Panc1 (cell line): Measurements from ENCODE around the gene ABCA7. TPM values are rescaled to one million over a fixed set of nuclear protein-coding genes. Genes with fewer than 3 reads are reported as not detected.

Experiments used
- ATAC-seq: fragments of 200-7000 bp; cut with Tn5 transposase; 2 replicates; pipeline ENCODE4 v1.9.1; 2020; ENCODE audit warnings: mild to moderate bottlenecking, moderate library complexity
- BruUV-seq: library from RNA; stranded (reverse); fragments of 400-500 nt; replicated peaks from 2 replicates; lab custom pipeline; 2021; lab: Mats Ljungman, UMichigan
- CTCF ChIA-PET: fragments of 300-600 bp; sonication (Branson Sonifier 250); formaldehyde crosslinking; loops from one replicate; lab custom pipeline; 2022; ENCODE audit warnings: antibody characterized with exemption; lab: Charles Lee
- POLR2A ChIA-PET: fragments of 300-600 bp; sonication (Branson Sonifier 250); formaldehyde crosslinking; loops from one replicate; lab custom pipeline; 2022; ENCODE audit warnings: antibody characterized with exemption; lab: Charles Lee
- DNase-seq: peaks from one replicate; pipeline ENCODE4 v3.0.0-alpha.2; 2010; ENCODE audit warnings: low read depth, low spot score
- H3K27ac ChIP-seq: 2 replicates; pipeline ENCODE4 v1.5.1; 2011; ENCODE audit warnings: mild to moderate bottlenecking, low read length, inconsistent platforms
- H3K27me3 ChIP-seq: fragments of 200-500 bp; sonication (Bioruptor generic); 2 replicates; pipeline ENCODE4 v1.6.0; 2014; ENCODE audit warnings: low read length, inconsistent platforms; ENCODE audit not compliant: control insufficient read depth, insufficient read depth
- H3K36me3 ChIP-seq: fragments of 200-500 bp; sonication (Bioruptor generic); 2 replicates; pipeline ENCODE4 v1.5.1; 2014; ENCODE audit warnings: inconsistent platforms, mild to moderate bottlenecking, low read length, moderate library complexity; ENCODE audit not compliant: control insufficient read depth, insufficient read depth
- H3K4me1 ChIP-seq: 2 replicates; pipeline ENCODE4 v1.5.1; 2011; ENCODE audit warnings: inconsistent platforms, mild to moderate bottlenecking, low read length, moderate library complexity; ENCODE audit not compliant: control insufficient read depth, insufficient read depth
- H3K4me3 ChIP-seq, 2 experiments: 2 replicates each; pipeline ENCODE4 v1.5.1; 2011 to 2012; ENCODE audit warnings: low read depth in 2 of 2, low read length in 2 of 2, mild to moderate bottlenecking in 2 of 2, inconsistent platforms in 1 of 2, moderate library complexity in 1 of 2
- H3K9me3 ChIP-seq: fragments of 200-500 bp; sonication (Bioruptor generic); 2 replicates; pipeline ENCODE4 v1.5.1; 2014; ENCODE audit warnings: low read depth, mild to moderate bottlenecking, inconsistent platforms, low read length, moderate library complexity; ENCODE audit not compliant: control insufficient read depth, insufficient read depth
- POLR2AphosphoS5 ChIP-seq: IDR thresholded peaks from 2 replicates; pipeline ENCODE4 v1.6.1; 2012; ENCODE audit warnings: mild to moderate bottlenecking, low read depth, low read length, moderate library complexity
- SIN3A ChIP-seq: IDR thresholded peaks from 2 replicates; pipeline ENCODE4 v1.6.1; 2012; ENCODE audit warnings: low read depth, mild to moderate bottlenecking, low read length, moderate library complexity, borderline replicate concordance; ENCODE audit not compliant: insufficient read depth
- TCF7L2 ChIP-seq: IDR thresholded peaks from 2 replicates; pipeline ENCODE4 v1.6.1; 2011; ENCODE audit warnings: mild to moderate bottlenecking, low read depth, low read length, inconsistent platforms
- in situ Hi-C: cut with HindIII; loops from 2 replicates; pipeline ENCODE4 v1.10.0; 2016; ENCODE audit warnings: low sequenced_read_pairs, low pct_unique_long_range_greater_than_20kb
- intact Hi-C: fragments of 100-400 bp; cut with micrococcal nuclease; formaldehyde crosslinking; loops from one replicate; pipeline ENCODE4 v1.10.0; 2022; ENCODE audit not compliant: unreplicated experiment
- total RNA-seq: library from RNA; stranded (reverse); gene quantifications from one replicate; pipeline ENCODE4 v1.2.1, GENCODE V29; 2021; ENCODE audit not compliant: unreplicated experiment
- TF ChIP-seq, protein P1 (sequence below), 2 experiments: IDR thresholded peaks; 2 replicates each; pipeline ENCODE4 v1.6.1; 2011 to 2012; ENCODE audit warnings: low read depth in 2 of 2, control low read depth in 1 of 2, low read length in 1 of 2, mild to moderate bottlenecking in 1 of 2, moderate library complexity in 1 of 2; ENCODE audit not compliant: insufficient read depth in 1 of 2
- TF ChIP-seq, protein P2 (sequence below): fragments of 450-650 bp; IDR thresholded peaks from 2 replicates; pipeline ENCODE4 v1.5.1; 2017; ENCODE audit warnings: mild to moderate bottlenecking

Gene ABCA7
- total RNA-seq, 1 experiment from 2014 or later = 47.5 TPM

DNA sequence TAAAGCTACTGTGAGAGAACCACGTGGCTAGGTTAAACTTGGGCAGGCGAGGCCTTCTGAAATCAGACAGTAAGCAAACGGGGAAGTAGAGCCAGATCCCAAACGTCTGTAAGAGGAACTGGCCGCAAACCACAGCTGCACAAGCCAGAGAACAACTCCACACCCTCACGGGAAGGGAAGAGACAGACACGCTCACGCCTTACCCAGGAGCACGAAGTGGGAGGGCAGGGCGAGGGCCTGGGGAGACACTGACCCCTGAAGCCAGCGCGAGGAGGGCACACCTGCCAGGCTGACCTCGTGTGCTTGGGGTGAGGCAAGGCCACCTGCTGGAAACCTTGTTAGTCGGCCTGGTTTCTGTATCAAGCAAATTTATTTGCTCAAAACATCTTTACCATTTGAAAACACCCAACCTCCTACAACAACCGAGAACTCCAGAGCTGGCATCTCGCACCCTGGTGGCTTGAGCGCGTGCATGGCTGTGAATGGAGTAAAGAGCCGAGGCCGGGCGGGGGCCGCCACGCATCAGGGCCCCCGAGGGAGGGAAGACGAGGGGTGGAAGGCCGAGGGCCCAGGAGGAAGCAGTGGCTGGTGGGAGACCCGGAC lies 48.0 kb downstream of the ABCA7 start:
- Histone ChIP-seq H3K4me3 (no peak overlapping the region), H3K27ac (no peak overlapping the region), H3K36me3 (no peaks in the 10 kb centered on the region; the same call in 1 of the 2 replicates), H3K4me1 (no peaks in the 10 kb centered on the region; the same call in 1 of the 2 replicates), H3K27me3 (no peaks in the 10 kb centered on the region), H3K9me3 (no peaks in the 10 kb centered on the region)
- in situ Hi-C loops (no loop called here), intact Hi-C loops (no loop called here)
- BruUV-seq = TSS peak; percentile 46
- TF ChIP-seq, protein P1, sequence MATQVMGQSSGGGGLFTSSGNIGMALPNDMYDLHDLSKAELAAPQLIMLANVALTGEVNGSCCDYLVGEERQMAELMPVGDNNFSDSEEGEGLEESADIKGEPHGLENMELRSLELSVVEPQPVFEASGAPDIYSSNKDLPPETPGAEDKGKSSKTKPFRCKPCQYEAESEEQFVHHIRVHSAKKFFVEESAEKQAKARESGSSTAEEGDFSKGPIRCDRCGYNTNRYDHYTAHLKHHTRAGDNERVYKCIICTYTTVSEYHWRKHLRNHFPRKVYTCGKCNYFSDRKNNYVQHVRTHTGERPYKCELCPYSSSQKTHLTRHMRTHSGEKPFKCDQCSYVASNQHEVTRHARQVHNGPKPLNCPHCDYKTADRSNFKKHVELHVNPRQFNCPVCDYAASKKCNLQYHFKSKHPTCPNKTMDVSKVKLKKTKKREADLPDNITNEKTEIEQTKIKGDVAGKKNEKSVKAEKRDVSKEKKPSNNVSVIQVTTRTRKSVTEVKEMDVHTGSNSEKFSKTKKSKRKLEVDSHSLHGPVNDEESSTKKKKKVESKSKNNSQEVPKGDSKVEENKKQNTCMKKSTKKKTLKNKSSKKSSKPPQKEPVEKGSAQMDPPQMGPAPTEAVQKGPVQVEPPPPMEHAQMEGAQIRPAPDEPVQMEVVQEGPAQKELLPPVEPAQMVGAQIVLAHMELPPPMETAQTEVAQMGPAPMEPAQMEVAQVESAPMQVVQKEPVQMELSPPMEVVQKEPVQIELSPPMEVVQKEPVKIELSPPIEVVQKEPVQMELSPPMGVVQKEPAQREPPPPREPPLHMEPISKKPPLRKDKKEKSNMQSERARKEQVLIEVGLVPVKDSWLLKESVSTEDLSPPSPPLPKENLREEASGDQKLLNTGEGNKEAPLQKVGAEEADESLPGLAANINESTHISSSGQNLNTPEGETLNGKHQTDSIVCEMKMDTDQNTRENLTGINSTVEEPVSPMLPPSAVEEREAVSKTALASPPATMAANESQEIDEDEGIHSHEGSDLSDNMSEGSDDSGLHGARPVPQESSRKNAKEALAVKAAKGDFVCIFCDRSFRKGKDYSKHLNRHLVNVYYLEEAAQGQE (IDR thresholded peaks at IDR 0.05; ENCODE audit: insufficient read depth in 1 of 2, low read depth in 2 of 2, low read length in 1 of 2) = no peak
- no peak for TF ChIP-seq SIN3A
- TF ChIP-seq, protein P2, sequence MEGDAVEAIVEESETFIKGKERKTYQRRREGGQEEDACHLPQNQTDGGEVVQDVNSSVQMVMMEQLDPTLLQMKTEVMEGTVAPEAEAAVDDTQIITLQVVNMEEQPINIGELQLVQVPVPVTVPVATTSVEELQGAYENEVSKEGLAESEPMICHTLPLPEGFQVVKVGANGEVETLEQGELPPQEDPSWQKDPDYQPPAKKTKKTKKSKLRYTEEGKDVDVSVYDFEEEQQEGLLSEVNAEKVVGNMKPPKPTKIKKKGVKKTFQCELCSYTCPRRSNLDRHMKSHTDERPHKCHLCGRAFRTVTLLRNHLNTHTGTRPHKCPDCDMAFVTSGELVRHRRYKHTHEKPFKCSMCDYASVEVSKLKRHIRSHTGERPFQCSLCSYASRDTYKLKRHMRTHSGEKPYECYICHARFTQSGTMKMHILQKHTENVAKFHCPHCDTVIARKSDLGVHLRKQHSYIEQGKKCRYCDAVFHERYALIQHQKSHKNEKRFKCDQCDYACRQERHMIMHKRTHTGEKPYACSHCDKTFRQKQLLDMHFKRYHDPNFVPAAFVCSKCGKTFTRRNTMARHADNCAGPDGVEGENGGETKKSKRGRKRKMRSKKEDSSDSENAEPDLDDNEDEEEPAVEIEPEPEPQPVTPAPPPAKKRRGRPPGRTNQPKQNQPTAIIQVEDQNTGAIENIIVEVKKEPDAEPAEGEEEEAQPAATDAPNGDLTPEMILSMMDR = no peak
- TF ChIP-seq POLR2AphosphoS5 = no peak
- no peak for TF ChIP-seq TCF7L2
- CTCF ChIA-PET = no interaction called here
- ATAC-seq (peak; percentile 12; the same call in 1 of the 2 replicates), DNase-seq (no peak)
- POLR2A ChIA-PET = no interaction called here

DNA sequence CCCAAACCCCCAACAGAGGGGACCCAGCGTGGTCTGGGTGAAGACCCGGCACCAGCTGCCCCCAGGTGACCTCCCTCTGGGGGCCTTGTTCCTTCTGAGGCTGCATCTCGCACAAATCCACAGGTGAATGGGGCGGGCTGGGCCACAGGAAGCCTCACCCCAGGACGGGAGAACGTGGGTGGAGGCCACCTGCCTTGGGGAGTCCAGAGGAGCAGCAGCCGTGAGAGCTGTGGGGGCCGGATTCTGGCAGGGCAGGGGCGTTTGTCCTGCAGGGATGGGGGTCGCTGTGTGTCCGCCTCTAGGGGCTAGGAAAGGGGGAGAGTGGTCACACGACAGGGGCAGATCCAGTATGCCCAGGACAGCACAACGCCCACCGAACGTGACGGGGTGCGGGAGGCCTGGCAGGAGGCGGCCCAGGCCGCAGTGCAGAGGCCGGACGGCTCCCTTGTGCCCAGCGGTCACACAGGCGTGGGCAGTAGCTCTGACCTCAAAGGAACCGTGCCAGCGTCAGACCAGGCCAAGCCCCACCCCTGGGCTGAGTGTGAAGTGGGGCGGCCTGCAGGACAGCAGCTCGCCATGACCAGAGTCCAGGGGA lies 48.6 kb downstream of the ABCA7 start:
- no peak for DNase-seq
- Histone ChIP-seq H3K9me3 (no peaks in the 10 kb centered on the region), H3K27ac (no peak overlapping the region), H3K36me3 (no peaks in the 10 kb centered on the region; the same call in 1 of the 2 replicates), H3K27me3 (no peaks in the 10 kb centered on the region), H3K4me3 (no peak overlapping the region), H3K4me1 (no peaks in the 10 kb centered on the region; the same call in 1 of the 2 replicates)
- TF ChIP-seq, protein P1 (IDR thresholded peaks at IDR 0.05; ENCODE audit: insufficient read depth in 1 of 2, low read depth in 2 of 2, low read length in 1 of 2) = no peak
- TF ChIP-seq SIN3A (no peak), POLR2AphosphoS5 (no peak), TCF7L2 (no peak)
- TF ChIP-seq, protein P2 = no peak
- intact Hi-C loops = no loop called here
- ChIA-PET CTCF (interaction anchor here (0.6 kb wide), 1 partner anchor 161 kb away, joined by 4 read pairs; no protein-coding TSS in a partner anchor), POLR2A (no interaction called here)
- peak; percentile 15 for ATAC-seq
- no TSS peak for BruUV-seq
- in situ Hi-C loops = no loop called here
